HG02870 (cell line): ENCODE results near the gene NGEF.

Experiments used
- ATAC-seq: cut with Tn5 transposase; IDR thresholded peaks from one replicate; pipeline ENCODE4 v1.9.1; 2021; ENCODE audit warnings: mild to moderate bottlenecking, moderate library complexity; ENCODE audit not compliant: unreplicated experiment

The NGEF gene

GRCh38 chr2:233000886-233001750, 11.9 kb downstream of the NGEF start:
- no peak for ATAC-seq

GRCh38 chr2:232999354-232999753, 13.7 kb downstream of the NGEF start:
- no peak for ATAC-seq

- ATAC-seq: no peak
Observed at GRCh38 chr2:232998666-232998985, 14.4 kb downstream of the NGEF start.

- ATAC-seq: no peak
Observed at GRCh38 chr2:232997749-232998665, 15.0 kb downstream of the NGEF start.

GRCh38 chr2:232994446-232994845, 18.6 kb downstream of the NGEF start:
- ATAC-seq: no peak

- no peak for ATAC-seq
Observed at GRCh38 chr2:232993231-232993821, 19.7 kb downstream of the NGEF start.

GRCh38 chr2:232986155-232986554, 26.9 kb downstream of the NGEF start:
- no peak for ATAC-seq

- ATAC-seq: no peak
Observed at GRCh38 chr2:232984451-232985207, 28.4 kb downstream of the NGEF start.

- no peak for ATAC-seq
Observed at GRCh38 chr2:232983669-232984140, 29.4 kb downstream of the NGEF start.

- ATAC-seq: no peak
Observed at GRCh38 chr2:232982926-232983668, 30.0 kb downstream of the NGEF start.

- ATAC-seq: no peak
Observed at GRCh38 chr2:232981767-232982360, 31.2 kb downstream of the NGEF start.

- ATAC-seq: no peak
Observed at GRCh38 chr2:232981356-232981755, 31.7 kb downstream of the NGEF start.

GRCh38 chr2:232980683-232981082, 32.4 kb downstream of the NGEF start:
- ATAC-seq: no peak

- no peak for ATAC-seq
Observed at GRCh38 chr2:232979871-232980461, 33.1 kb downstream of the NGEF start.

- ATAC-seq: no peak
Observed at GRCh38 chr2:232977438-232977971, 35.6 kb downstream of the NGEF start.

- ATAC-seq: no peak
Observed at GRCh38 chr2:232976666-232977437, 36.2 kb downstream of the NGEF start.

GRCh38 chr2:232976176-232976575, 36.9 kb downstream of the NGEF start:
- ATAC-seq: no peak

- ATAC-seq: no peak
Observed at GRCh38 chr2:232974396-232974795, 38.7 kb downstream of the NGEF start.
